Activated T-helper 1 cell treated with anti-CD3 and anti-CD28 coated beads, Interleukin-2, amount 50 U/mL, for 16 hours (primary cell): ENCODE data around the gene MACROH2A1.

Source experiments
- DNase-seq, 2 donors: peaks; one replicate each; pipeline ENCODE4 v3.0.0-alpha.2; 2020; ENCODE audit warnings: low read depth in 1 of 2, low spot score in 1 of 2

The MACROH2A1 gene

DNA sequence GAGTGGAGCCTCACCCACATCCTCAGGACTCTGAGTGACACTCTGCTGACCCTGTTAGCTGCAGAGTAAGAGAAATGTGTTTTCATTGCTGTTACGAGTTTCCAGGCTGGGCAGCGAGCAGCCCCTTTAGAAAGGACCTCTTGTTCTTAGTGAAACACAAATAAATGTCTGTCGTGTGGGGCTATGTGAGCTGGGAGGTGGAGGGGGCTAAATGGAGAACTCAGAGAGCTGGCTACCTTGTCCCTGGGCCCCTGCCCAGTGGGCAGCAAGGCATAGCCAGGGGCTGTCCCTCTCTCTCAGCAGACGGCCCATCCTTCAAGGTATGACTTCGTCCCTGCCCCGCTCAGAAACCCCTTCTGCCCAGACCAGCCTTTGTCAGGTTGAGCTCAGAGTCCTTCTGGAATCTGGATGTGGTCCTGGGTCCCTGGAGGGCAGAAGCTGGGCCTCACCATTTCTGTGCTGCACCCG lies 38.0 kb upstream of the MACROH2A1 start:
- DNase-seq = no peak

DNA sequence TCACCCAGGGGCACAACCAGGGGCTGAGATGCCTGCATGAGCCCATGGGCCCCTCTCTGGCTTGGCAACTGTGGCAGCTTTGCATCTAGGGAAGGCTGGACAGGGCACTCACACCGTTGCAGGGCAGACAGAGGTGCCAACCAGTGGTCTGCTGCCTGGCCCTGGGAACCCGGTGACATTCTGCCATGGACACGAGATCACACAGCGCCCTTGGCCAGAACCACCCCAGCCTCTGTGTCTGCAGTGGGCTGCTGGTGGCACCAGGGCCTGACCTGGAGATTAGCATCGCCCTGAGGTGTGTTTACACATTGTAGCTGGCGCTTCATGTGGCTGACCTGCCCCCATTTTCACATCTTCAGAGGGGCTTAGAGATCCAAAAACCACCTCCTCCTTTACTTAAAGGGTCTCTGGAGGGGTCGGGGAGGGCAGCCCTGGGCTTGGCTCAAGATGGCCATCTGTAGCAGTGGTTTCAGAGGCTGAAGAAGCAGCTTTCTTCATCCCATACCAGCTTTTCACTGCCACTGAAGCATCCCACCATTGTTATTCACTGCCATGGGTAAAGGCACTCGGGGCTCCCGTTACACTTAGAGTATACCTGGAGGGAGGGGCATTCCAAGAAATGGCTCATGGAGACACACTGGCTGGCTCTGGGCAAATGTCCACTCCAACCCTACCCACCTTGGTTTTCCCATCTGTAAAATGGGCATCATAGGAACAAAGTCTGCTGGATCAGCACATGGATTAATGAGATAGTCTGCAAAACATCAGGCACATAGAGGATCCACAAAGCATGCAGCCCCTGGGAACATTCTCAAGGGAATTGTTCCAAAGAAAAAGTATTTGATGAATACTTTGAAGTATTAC lies 36.7 kb upstream of the MACROH2A1 start:
- no peak for DNase-seq

DNA sequence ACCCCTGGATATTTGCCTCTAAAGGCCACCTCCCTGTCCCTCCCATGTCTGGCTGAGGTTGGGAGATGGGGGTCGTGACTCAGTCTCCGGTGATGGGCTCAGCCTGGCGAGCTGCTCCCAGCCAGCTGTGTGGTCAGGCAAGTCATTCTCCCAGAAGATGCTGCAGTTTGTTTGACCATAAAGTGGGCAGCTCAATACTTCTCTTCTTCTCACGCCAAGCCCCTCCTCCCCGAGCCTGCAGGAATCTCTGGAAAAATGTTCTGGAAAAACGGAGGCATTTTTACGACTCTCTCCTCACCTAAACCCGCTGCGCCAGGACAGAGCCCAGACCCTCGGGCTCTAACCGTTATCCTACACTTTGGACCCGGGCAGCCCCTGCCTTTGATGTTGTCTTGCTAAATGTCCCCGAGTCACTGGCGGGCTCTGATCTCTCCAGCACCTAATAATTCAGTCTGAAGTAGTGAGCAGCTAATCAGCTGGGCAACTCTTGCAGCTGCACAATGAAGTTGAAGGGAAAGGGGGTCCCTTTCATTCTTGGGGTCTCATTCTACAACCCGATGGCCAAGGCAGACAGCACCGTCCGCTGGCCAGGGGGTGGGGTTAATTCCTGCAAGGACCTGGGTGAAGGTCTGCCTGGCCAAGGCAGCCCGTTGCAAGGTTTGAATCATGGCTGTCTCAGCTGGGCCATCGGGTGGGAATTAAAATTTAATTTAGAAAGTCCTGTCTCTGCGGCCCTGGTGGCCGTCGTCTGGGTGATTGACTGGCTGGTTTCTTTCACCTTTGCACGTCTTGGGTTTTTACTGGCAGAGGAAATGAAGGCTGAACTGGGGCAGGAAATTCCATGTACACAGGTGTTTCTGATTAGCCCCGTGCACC lies 35.8 kb upstream of the MACROH2A1 start:
- DNase-seq = no peak

DNA sequence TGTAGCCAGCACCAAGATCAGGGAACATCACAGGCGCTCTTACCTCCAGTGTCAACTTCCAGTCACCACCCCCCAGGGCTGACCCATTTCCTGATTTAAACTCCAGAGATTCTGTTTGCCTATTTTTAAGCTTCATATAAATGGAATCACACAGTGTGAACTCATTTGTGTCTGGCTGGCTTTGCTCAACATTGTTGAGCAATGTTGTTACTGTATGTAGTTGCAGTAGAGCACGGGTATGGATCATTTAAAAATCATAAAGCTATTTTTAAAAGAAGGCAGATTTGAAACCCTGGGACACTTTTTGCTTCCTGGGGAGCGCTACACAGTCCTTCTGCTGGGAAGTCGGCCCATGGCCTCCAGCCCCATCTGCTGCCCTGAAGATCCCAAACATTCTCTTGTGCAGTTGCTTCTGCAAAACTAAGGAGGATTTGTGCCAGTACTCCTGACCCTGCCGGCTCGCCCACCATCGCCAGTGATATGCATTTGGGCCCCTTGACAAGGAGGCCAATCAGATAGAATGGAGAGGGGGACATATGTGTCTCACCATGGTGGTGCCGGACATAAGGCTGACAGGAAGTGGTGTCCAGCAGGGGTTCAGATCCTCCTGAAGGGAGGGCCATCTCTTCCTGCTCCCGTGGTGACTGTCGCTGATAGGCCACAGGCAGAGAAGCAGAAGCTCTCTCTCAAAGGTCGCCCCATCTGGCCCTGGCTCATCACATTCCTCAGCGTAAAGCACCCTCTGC lies 34.8 kb upstream of the MACROH2A1 start:
- DNase-seq = no peak

DNA sequence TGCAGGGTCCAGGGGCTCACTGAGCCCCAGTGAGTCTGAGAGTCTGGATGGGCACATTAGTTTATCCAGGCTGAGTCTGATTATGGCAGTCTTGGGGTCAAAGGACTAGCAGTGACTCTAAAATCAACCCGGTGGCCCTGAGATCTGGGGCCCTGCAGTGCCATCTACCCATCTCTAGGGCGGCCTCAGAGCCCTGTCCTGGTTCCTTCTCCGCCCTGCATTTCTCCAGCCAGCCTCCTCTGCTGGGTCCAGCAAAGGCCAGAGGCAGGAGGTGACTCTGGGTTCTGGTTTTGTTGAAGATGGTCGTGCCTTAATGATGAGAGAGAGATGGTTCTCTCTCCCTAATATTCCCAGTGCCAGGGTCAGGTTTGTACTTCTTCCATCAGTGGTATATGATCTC lies 33.1 kb upstream of the MACROH2A1 start:
- DNase-seq = no peak

DNA sequence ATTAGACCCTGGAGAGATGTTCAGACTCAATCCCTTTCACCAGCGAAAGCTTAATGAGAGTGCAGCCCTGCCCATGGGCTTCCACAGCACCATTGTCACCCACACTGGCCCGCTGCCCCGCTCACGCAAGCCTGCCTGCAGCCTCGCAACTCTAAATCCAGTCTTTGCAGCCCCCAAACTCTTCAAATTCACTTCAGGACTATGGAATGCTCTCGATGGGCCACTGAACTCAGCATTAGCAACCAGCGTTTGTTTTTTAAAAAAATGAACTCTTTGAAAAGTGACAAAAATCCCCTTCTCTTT lies 31.1 kb upstream of the MACROH2A1 start:
- DNase-seq = no peak

DNA sequence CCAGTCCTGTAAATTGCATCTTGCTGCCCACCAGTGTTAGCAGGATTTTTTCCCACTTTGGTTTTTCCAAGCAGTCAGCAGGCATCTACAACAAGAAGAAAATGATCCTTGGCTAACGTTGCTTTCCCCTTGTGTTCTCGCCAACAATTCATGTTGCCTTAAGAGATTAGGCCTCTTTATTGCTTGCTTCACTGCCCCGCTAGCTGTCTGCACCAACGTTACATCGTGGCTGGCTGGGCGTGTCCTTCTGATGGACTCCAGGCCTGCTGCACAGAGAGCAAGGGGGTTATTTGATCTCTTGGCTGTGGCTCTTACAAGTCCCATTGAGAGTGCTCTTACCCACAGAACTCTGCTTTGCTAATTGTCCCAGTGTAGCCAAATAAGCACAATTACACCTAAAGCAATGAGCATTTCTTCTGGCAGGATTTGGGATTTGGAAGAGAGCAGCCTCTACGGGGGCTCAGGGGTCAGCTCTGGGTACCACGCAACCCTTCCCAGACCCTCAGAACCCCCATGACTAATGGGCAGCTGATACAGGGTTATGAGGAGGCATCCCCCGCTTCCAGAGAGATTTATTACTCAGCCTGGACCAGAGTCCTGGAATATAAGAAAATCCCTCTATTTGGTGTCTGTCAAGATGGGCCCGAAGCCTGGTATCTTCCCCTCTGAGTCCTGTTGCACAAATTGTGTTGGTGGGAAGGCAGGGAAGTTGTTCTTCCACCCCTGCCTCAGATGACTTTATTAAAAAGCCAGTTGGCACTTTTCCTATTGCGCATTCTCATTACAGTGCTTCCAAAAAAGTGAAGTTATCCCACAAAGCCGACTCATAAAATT lies 30.5 kb upstream of the MACROH2A1 start:
- no peak for DNase-seq

DNA sequence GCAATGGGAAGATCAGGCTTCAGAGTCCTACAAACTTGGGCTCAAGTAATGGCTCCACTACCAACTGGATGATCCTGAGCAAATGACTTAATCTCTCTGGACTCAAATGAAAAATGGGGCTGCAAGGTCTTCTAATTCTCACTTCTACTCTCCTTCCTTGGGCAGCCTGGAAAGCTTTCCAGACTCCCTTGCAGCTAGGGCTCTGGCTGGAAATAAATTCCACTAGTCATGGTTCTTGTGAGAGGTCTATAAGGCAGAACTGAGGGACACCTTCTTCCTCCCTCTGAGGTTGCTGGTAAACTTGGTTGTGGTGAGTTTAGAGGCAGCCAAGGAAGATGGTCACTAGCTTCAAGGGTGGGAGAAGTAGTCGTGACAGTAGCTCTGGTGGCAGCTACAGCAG lies 29.6 kb upstream of the MACROH2A1 start:
- DNase-seq = no peak

DNA sequence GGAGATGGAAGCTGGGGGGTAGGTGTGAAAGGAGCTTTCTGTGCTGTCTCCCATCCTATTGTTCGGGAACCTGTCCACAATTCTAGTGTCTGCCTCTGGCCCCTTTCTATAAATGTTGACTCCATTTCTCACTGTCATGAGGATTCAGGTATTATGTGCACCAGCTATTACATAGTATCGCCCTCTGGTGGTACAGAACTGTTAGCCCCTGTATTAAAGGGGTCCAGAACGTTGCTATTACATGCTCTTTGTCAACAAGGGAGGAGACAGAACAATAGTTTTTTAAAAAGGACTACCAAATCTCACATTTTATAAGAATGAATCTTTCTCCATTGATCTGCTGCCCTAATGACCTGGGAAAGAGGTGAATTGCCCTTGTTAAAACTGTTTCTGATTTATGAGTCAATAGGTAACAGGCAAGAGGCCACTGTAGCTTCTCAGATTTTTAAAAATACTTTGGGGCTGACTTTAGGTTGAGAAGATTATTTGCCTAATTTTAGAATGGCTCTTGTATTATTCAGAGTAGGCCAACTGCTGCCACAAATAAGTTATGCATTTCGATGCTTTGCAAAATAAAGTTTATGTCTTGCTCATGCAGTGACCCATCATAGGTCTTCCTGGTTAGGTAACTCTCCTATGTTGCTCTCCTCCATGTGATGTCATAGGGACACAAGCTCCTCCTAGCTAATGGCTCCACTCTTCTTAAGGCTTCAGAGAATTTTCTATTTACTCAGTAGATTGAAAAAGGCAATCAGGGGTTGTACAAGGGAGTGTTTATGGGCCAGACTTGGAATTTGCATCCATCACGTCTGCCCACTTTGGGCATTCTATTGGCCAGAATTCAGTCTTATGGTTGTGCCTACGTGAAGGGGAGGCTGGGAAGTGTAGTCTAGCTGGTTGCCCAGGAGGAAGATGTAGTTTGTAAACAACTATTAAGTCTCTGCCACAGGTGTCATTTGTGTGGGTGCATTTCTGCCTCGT lies 27.4 kb upstream of the MACROH2A1 start:
- no peak for DNase-seq

DNA sequence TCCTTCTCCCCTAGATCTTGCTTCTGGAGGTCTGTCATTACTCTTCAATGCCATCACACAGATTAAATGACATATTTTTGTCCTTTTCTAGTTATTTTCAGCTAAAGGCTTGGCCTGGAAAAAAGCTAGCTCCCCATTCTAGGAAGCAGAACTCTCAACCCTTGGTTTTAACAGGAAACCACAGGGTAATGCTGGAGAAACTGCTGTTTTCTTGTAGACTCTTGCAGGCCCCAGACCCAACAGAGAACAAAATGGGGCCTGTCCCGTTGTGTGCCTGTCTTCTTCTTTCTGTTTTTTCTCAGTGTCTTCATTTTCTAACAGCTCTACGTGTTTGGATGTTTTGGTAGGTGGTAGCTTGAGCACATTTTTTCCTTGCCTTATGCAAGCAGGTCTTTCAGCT lies 26.6 kb upstream of the MACROH2A1 start:
- DNase-seq = no peak

DNA sequence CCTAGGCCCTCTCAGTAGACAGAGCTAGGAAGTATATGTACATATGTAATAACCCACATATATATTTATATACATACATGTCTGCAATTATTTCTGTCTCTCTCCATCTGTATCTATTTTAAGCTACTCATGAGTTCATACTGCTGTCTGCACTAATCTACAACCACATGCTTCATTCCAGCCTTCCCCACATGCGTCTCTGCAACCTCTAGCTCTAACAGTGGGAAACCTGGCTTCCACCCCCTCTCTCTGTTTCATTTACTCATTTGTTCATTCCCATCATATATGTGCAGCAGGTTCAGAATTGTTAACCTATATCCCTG lies 24.8 kb upstream of the MACROH2A1 start:
- DNase-seq = no peak

DNA sequence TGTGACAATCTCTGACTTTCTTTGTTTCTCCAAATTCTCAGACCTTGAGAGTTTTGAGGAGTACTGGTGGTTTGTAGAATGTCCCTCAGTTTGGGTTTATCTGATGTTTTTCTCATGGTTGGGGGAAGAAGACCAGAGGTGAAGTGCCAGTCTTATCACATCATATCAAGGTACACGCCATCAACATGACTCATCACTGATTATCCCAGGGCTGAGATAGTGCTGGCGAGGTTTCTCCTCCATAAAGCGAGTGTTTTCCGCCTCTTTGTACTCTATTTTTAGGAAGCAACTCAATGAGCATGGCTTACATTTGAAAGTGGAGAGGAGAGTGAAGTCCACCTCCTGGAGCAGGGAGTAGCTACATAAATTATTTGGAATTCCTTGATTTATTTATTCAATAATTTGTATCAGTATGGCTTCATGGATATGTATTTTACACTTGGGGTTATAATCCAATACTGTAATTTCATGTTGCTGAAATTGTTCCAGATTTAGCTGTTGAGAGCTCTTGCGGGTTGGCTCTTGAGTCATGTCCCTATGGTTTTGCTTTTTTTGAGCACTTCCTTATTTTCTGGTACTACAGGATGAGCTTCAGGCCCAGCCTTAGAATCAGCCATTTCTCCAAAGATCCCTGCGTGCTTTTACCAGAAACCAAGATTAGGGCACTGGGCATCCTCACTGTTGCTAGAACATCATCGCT lies 24.3 kb upstream of the MACROH2A1 start:
- DNase-seq = no peak

DNA sequence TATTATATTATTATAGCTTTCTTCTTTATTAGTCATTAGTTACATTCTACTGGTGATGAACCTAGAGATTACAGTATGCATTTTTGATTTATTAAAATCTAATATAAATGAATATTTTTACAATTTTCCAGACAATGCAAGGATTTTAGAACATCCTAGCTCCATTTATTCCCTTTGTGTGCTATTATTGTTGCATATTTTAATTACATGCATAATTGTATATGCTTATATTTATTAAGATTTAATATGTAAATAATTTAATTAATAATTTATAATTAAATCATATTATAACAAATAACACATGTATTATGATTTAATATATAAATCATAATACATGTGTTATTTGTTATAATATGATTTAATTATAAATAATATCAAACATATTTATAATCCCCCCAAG lies 23.4 kb upstream of the MACROH2A1 start:
- DNase-seq = no peak

DNA sequence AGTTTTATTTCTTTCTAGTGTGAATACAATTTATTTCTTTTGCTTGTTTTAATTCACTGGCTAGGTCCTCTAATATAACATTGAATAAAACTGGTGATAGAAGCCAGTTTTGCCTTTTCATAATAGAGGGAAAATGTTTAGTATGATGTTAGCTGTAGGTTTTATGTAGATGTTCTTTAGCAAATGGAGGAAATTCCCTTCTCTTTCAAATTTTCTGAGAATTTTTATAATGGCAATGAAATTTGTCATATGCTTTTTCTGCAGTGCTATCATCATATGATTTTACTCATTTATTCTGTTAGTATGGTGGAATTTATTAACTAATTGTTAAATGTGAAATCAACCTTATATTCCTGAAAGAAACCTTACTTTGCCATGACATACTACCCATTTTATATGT lies 18.1 kb upstream of the MACROH2A1 start:
- DNase-seq = no peak

DNA sequence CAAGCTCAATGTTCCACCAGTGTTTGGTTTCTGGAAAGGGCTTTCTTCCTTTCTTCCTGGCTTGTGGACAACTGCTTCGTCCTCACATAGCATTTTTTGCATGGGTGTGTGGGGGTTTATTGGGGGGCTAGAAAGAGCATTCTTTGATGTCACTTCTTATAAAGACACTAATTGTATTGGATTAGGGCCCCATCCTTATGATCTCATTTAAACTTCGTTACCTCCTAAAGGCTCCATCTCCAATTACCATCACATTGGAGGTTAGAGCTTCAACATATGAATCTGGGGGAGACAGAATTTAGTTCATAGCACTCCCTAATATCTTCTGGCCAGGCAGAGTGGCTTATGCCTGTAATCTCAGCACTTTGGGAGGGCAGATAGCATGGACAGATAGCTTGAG lies 6.1 kb upstream of the MACROH2A1 start:
- no peak for DNase-seq

DNA sequence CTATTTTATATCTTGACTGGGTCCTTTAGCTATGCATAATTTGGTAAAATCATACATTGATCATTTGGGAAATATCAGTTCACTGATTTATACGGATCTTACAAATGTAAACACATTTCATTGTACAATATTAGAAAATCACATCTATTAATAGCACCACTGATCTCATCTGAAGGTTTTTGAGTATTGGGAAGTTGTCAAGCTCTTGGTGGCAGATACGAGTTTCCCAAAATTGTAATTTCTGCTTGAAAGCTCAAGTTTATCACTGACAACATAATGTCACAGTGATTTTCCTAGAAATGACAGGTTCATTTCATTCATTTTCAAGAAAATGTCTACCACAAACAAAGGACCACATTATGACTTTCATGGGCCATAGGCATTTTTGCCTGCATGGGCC lies 3.0 kb upstream of the MACROH2A1 start:
- DNase-seq = no peak

DNA sequence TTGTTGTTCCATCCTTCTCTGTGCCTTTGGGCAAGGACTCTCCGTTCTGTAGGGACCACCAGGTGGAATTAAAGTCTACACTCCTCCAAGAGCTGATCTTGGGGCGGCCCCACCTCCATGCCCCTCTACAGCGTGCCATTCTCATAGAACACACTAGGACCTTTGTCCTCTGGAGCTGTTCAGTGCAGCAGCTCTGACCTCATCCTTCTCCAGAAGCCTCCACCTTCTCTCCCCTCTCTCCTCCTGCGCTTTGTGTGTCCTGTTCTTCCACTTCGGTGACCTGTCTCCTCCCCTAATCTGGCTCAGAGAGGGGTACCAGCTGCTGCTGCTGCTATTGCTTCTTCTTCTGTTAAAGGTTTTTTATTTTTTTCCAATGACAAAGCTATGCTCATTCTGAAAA lies 1.8 kb upstream of the MACROH2A1 start:
- DNase-seq = no peak

DNA sequence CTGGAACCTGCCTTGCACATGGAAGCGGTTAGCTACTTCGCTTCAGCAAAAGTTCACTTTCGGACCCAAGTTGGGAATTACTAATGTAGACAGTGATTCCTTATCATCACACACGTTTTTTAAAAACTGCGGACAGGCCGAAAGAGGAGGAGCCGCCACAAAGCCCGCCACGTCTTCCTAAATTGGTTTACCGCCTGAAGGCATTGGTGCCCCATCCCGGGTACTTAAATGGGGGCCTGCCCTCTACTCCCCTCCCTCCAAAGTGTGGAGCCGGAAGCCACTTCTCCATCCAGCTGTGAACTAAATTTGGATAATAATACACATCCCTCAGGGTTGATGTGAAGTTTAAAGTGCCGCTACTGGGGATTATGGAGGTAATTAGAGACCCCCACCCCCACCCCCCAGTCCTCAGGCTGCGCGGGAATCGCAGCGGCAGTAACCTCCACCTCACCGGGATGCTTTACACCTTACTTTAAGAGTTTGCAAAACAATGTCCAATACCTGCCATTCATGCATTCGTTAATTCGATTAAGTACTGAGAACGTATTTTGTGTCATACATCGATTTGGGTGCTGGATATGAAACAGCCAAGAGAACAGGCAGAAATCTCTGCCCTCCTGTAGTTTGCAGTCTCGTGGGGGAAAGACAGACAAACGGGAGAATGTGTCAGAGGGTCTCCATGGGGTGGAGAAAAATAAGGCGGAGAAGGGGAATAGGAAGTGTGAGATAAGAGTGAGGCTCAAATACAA lies 937 bp upstream of the MACROH2A1 start:
- no peak for DNase-seq
